Stimulated activated CD8-positive, alpha-beta memory T cell treated with anti-CD3 and anti-CD28 coated beads, Interleukin-12 subunit alpha, Interleukin-12 subunit beta, amount 100 ng/mL, for 4 hours (primary cell): ENCODE data around the gene UBA1.
A peak's percentile ranks its signal among the peaks of the same experiment; 100 is the strongest.

ENCODE experiments used
- DNase-seq: peaks from one replicate; pipeline ENCODE4 v3.0.0-alpha.2; 2020; ENCODE audit warnings: low read depth

Gene UBA1

GRCh38 chrX:47212381-47213293 lies 19.0 kb downstream of the UBA1 start:
- DNase-seq: no peak

- no peak for DNase-seq
Measured at GRCh38 chrX:47214435-47215077, 20.9 kb downstream of the UBA1 start.

GRCh38 chrX:47215291-47215900 lies 21.8 kb downstream of the UBA1 start:
- no peak for DNase-seq

- DNase-seq: no peak
Measured at GRCh38 chrX:47216393-47216925, 22.8 kb downstream of the UBA1 start.

- DNase-seq: no peak
Measured at GRCh38 chrX:47217121-47217851, 23.7 kb downstream of the UBA1 start.

GRCh38 chrX:47217852-47218279 lies 24.2 kb downstream of the UBA1 start:
- peak; percentile 94 for DNase-seq

GRCh38 chrX:47218280-47218919 lies 24.8 kb downstream of the UBA1 start, which contains the start of gene CDK16:
TSS of gene CDK16 (plus strand) at chrX:47218681. CDS start at chrX:47223558, 4,877 bp downstream.
- peak; percentile 73 for DNase-seq

GRCh38 chrX:47218920-47219815 lies 25.5 kb downstream of the UBA1 start:
- peak; percentile 30 for DNase-seq

- no peak for DNase-seq
Measured at GRCh38 chrX:47221756-47222155, 28.1 kb downstream of the UBA1 start.

GRCh38 chrX:47222751-47223350 lies 29.2 kb downstream of the UBA1 start:
- DNase-seq: no peak

GRCh38 chrX:47223476-47224250 lies 30.0 kb downstream of the UBA1 start:
- no peak for DNase-seq

GRCh38 chrX:47224266-47224895 lies 30.8 kb downstream of the UBA1 start:
- no peak for DNase-seq

- no peak for DNase-seq
Measured at GRCh38 chrX:47224896-47225290, 31.3 kb downstream of the UBA1 start.

GRCh38 chrX:47226071-47226470 lies 32.4 kb downstream of the UBA1 start:
- DNase-seq: no peak

GRCh38 chrX:47226531-47227333 lies 33.1 kb downstream of the UBA1 start:
- DNase-seq: no peak

- DNase-seq: no peak
Measured at GRCh38 chrX:47227334-47227583, 33.6 kb downstream of the UBA1 start.

GRCh38 chrX:47228550-47229270 lies 35.1 kb downstream of the UBA1 start:
- DNase-seq: no peak
